LNCAP (cell line): ENCODE data around the gene MDP1.

ENCODE experiments used
- CTCF ChIP-seq: fragments of 450-650 bp; IDR thresholded peaks from 2 replicates; pipeline ENCODE4 v1.5.1; 2017; ENCODE audit warnings: mild to moderate bottlenecking

MDP1 gene

DNA sequence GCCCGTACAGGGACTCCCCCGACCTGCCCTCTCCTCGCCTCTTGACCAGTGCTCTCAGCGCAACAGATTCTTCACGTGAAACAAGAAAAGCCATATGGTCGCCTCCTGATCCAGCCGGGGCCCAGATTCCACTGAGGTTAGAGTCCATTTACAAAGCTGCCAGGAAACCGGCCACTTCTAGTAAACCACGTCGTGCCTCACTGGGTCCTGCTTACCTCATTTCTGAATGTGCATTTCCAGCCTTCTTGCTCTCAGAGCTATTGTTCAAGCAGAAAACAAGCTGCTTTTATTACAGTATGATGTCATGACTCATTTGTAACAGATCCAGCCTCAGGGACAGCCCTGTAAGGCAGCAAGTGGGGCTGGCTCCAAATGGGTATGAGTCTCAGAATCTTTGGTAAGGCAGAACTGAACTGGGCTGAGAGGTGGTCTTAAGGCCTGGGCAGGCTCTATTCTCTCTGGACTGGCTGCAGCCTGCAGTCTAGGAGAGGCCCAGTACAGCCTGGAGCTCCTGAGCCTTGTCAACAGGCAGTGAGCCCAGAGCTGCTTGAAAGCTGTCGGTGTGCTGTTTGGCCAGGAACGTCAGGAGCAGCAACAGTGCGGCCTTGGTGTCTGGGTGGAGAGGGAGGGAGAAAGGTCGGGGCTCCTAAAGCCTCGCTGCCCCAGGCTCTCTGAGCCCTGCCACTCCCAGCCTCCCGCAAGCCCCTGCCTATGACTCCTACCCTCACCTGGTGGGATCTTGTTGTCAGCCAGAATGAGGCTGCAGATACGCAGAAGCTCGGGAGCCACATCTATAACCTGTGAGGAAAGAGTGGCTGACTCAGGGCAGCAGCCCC lies 35.7 kb downstream of the MDP1 start:
- TF ChIP-seq CTCF: no peak

GRCh38 chr14:24179294-24179960 lies 36.4 kb downstream of the MDP1 start:
- TF ChIP-seq CTCF: no peak

- TF ChIP-seq CTCF: no peak
These were observed 37.3 kb downstream of the MDP1 start for GRCh38 chr14:24178399-24179178.

DNA sequence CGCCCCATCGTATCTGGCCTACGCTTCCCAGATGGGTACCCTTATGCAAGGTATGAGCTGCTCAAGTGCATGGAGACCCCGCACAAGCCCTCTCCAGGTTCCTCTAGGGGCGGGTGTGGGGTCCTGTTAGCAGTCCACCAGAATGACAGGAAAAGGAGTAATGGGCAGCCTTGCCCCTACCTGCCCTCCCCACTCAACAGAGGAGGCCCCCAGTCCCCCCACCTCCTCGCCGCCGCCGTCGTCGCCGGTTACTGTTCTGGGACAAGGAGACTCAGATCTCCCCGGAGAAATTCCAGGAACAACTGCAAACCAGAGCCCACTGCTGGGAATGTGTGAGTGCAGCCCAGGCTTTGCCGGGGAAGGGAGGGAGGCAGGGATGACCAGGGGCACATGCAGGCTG lies 38.0 kb downstream of the MDP1 start:
- TF ChIP-seq CTCF: no peak

DNA sequence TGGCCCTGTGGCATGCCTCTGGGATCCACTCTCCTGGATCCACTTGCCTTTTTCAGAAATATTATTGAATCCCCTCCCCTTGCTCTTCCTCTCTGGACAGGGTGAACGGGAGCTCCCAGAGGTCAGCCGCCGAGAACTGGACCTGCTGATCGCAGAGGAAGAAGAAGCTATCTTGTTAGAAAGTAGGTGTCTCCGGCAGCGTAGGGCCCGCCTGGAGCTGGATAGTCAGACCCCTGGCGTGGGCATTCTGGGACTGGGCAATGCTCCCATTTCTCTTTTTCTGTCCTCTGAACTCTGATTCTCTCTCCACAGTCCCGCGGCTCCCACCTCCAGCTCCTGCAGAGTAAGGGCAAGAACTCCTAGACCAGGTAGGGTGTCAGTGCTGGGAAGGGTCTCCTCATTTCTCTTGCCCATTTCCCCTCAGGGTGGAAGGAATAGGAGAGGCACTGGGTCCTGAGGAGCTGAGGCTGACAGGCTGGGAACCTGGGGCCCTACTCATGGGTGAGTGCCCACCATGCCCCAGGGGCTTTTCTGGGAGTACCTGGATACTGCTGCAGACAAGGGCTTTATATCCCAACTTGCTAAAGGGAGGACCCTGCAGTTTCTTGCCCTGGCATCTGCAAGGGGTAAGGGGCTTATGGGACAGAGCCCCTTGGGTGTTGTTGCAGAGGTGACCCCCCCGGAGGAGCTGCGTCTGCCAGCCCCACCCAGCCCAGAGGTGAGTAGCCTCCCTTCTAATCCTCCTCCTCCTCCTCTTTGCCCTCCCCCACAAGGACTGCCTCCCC lies 38.6 kb downstream of the MDP1 start:
- TF ChIP-seq CTCF: no peak

DNA sequence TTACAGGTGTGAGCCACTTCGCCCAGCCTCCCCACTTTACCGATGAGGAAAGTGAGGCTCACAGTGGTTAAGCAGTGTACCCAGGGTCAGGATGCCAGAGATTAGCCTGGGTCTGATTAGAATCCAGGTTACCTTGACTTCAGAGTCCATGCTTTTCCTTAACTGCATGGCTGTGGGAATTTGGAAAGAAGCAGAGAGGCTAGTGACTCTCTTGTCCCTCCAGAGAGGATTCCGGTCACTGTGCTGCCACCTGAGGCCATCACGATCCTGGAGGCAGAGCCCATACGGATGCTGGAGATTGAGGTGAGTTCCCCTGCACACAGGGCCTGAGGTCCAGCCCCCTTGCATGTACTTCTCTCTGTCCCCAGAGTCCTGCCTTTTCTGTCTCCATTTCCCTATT lies 39.3 kb downstream of the MDP1 start:
- no peak for TF ChIP-seq CTCF

DNA sequence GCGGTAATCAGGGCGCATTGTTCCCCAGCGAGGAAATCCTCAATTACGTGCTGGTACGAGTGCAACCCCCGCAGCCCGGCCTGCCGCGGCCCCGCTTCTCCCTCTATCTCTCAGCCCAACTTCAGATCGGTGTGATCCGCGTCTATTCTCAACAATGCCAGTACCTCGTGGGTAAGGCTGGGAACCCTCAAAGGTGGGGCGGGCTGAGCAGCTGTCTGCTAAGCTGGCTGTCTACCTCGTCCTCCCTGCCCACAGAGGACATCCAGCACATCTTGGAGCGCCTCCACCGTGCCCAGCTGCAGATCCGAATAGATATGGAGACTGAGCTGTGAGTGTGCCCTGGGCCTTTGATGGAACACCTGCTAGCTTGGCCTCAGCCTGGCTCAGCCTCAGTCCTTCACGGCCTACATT lies 43.0 kb downstream of the MDP1 start:
- no peak for TF ChIP-seq CTCF
